HCT116 (cell line): ENCODE measurements around the gene C2orf72. TPM values are rescaled to one million over a fixed set of nuclear protein-coding genes. Genes with fewer than 3 reads are reported as not detected.
A peak's percentile ranks its signal among the peaks of the same experiment; 100 is the strongest.

Experiments used
- ATAC-seq: fragments of 200-7000 bp; cut with Tn5 transposase; 2 replicates; pipeline ENCODE4 v1.9.1; 2020; ENCODE audit warnings: mild to moderate bottlenecking, moderate library complexity
- BruUV-seq: library from RNA; stranded (reverse); fragments of 400-500 nt; replicated peaks from 2 replicates; lab custom pipeline; 2021; lab: Mats Ljungman, UMichigan
- CTCF ChIA-PET: fragments of 300-600 bp; sonication (Branson Sonifier 250); formaldehyde crosslinking; loops from one replicate; lab custom pipeline; 2021; ENCODE audit warnings: antibody characterized with exemption; lab: Charles Lee
- POLR2A ChIA-PET: fragments of 300-600, 350-600 bp; sonication (Branson Sonifier 250); formaldehyde crosslinking; loops from one replicate; lab custom pipeline; 2021; ENCODE audit warnings: antibody characterized with exemption; lab: Charles Lee
- RAD21 ChIA-PET, 2 experiments: fragments of 300-600 bp; sonication (Branson Sonifier 250); formaldehyde crosslinking; loops; one replicate each; lab custom pipeline; 2023; ENCODE audit warnings: low total read pairs in 2 of 2; ENCODE audit not compliant: uncharacterized antibody in 2 of 2, unreplicated experiment in 2 of 2, low non-redundant PET in 1 of 2; lab: Charles Lee
- DNase-seq: peaks from one replicate; pipeline ENCODE4 v3.0.0-alpha.2; 2010; ENCODE audit warnings: low read depth, low spot score
- H2AFZ ChIP-seq: fragments of 200-600 bp; shearing (Covaris generic), sonication (generic); 2 replicates; pipeline ENCODE4 v1.6.1; 2017; ENCODE audit warnings: low read depth, mixed run types, mixed read lengths, antibody characterized with exemption, low read length; ENCODE audit not compliant: poor library complexity, severe bottlenecking
- H3K27ac ChIP-seq: 2 replicates; pipeline ENCODE4 v1.5.1; 2012; ENCODE audit warnings: low read depth, low read length
- H3K27me3 ChIP-seq: fragments of 200-600 bp; sonication (generic); 2 replicates; pipeline ENCODE4 v1.6.1; 2016; ENCODE audit warnings: mixed run types, low read length, mixed read lengths; ENCODE audit not compliant: insufficient read depth
- H3K36me3 ChIP-seq, 2 experiments: fragments of 200-500 bp in 1 of 2; fragments of 200-600 bp in 1 of 2; sonication (Bioruptor generic) in 1 of 2; sonication (generic) in 1 of 2; 2 replicates each; pipeline versions ENCODE4 v1.5.1 to v1.6.1; 2014 to 2016; ENCODE audit warnings: low read length in 2 of 2, inconsistent platforms in 1 of 2, mixed read lengths in 1 of 2, mixed run types in 1 of 2; ENCODE audit not compliant: insufficient read depth in 2 of 2, control insufficient read depth in 1 of 2
- H3K4me1 ChIP-seq, 2 experiments: fragments of 200-600 bp in 1 of 2; sonication (generic) in 1 of 2; 2 replicates each; pipeline versions ENCODE4 v1.5.1 to v1.6.1; 2012 to 2017; ENCODE audit warnings: low read length in 2 of 2, inconsistent platforms in 1 of 2, mild to moderate bottlenecking in 1 of 2, mixed read lengths in 1 of 2, mixed run types in 1 of 2, moderate library complexity in 1 of 2; ENCODE audit not compliant: insufficient read depth in 2 of 2, control insufficient read depth in 1 of 2
- H3K4me2 ChIP-seq: fragments of 200-600 bp; sonication (generic); 2 replicates; pipeline ENCODE4 v1.6.1; 2017; ENCODE audit warnings: mixed run types, low read length, mixed read lengths
- H3K4me3 ChIP-seq, 2 experiments: fragments of 200-600 bp in 1 of 2; sonication (generic) in 1 of 2; replicated peaks in 1 of 2; 2 replicates each; pipeline ENCODE4 v1.5.1; 2011 to 2016; ENCODE audit warnings: low read length in 2 of 2, control low read depth in 1 of 2, low read depth in 1 of 2, mild to moderate bottlenecking in 1 of 2, mixed read lengths in 1 of 2, mixed run types in 1 of 2
- H3K79me2 ChIP-seq: fragments of 200-600 bp; sonication (generic); 2 replicates; pipeline ENCODE4 v1.6.1; 2017; ENCODE audit warnings: mild to moderate bottlenecking, mixed run types, low read length, moderate library complexity, mixed read lengths; ENCODE audit not compliant: insufficient read depth
- H3K9ac ChIP-seq: fragments of 200-600 bp; sonication (generic); 2 replicates; pipeline ENCODE4 v1.6.1; 2016; ENCODE audit warnings: low read length, mixed read lengths
- H3K9me2 ChIP-seq: fragments of 200-600 bp; sonication (generic), shearing (Covaris generic); 2 replicates; pipeline ENCODE4 v1.6.1; 2017; ENCODE audit warnings: mixed run types, mild to moderate bottlenecking, moderate library complexity; ENCODE audit not compliant: insufficient read depth
- H3K9me3 ChIP-seq, 2 experiments: fragments of 200-500 bp in 1 of 2; fragments of 200-600 bp in 1 of 2; sonication (Bioruptor generic) in 1 of 2; sonication (generic) in 1 of 2; 2 replicates each; pipeline ENCODE4 v1.6.1; 2014 to 2017; ENCODE audit warnings: low read length in 2 of 2, mixed read lengths in 2 of 2, inconsistent platforms in 1 of 2, low read depth in 1 of 2, mild to moderate bottlenecking in 1 of 2, mixed run types in 1 of 2, moderate library complexity in 1 of 2; ENCODE audit not compliant: control insufficient read depth in 1 of 2, insufficient read depth in 1 of 2
- H4K20me1 ChIP-seq: fragments of 200-600 bp; sonication (generic), shearing (Covaris generic); 2 replicates; pipeline ENCODE4 v1.6.1; 2017; ENCODE audit warnings: mixed run types, mild to moderate bottlenecking, moderate library complexity; ENCODE audit not compliant: insufficient read depth
- EZH2 ChIP-seq: fragments of 200-600 bp; sonication (generic); IDR thresholded peaks from 2 replicates; pipeline ENCODE4 v1.6.1; 2017; ENCODE audit warnings: antibody characterized with exemption, mixed run types
- FOSL1 ChIP-seq: IDR thresholded peaks from 2 replicates; pipeline ENCODE4 v1.6.1; 2012; ENCODE audit warnings: low read depth
- POLR2AphosphoS5 ChIP-seq: IDR thresholded peaks from 2 replicates; pipeline ENCODE4 v1.6.1; 2011; ENCODE audit warnings: mild to moderate bottlenecking, low read depth, low read length, moderate library complexity
- ZNF274 ChIP-seq: fragments of 200-500 bp; sonication (Bioruptor generic); IDR thresholded peaks from 2 replicates; pipeline ENCODE4 v1.6.1; 2014; ENCODE audit warnings: mild to moderate bottlenecking, low read depth, low read length, inconsistent platforms
- intact Hi-C: fragments of 100-400 bp; cut with micrococcal nuclease; formaldehyde crosslinking; loops from 2 replicates; pipeline ENCODE4 v1.10.0; 2022
- total RNA-seq: library from RNA; stranded (reverse); gene quantifications from one replicate; pipeline ENCODE4 v1.2.1, GENCODE V29; 2021; ENCODE audit not compliant: unreplicated experiment
- TF ChIP-seq, protein P1 (sequence below), 3 experiments: fragments of 200-600 bp in 1 of 3; sonication (generic) in 1 of 3; IDR thresholded peaks in 2 of 3; conservative IDR thresholded peaks in 1 of 3; 2 replicates each; pipeline ENCODE4 v1.5.1; 2012 to 2017; ENCODE audit warnings: low read depth in 2 of 3, low read length in 2 of 3, antibody characterized with exemption in 1 of 3, borderline replicate concordance in 1 of 3, control low read depth in 1 of 3, mild to moderate bottlenecking in 1 of 3, mixed read lengths in 1 of 3, mixed run types in 1 of 3, moderate library complexity in 1 of 3; ENCODE audit not compliant: insufficient read depth in 1 of 3
- TF ChIP-seq, protein P2 (sequence below): IDR thresholded peaks from 2 replicates; pipeline ENCODE4 v1.6.1; 2012

The C2orf72 gene
- total RNA-seq, 1 experiment from 2014 or later, result 3.7 TPM

- Histone ChIP-seq H3K27ac (peak overlapping the region; percentile 83), H3K9ac (peak overlapping the region; percentile 94), H2AFZ (no peak overlapping the region), H3K4me3 (peak overlapping the region; percentile 92 to 100), H3K9me3 (no peaks in the 10 kb centered on the region), H3K4me2 (peak overlapping the region; percentile 89), H3K79me2 (peaks cover 59% of the 10 kb centered on the region), H3K4me1 (peaks cover 15 to 39% of the 10 kb centered on the region in 2 experiments), H3K36me3 (peaks cover 9 to 14% of the 10 kb centered on the region in 2 experiments), H3K27me3 (no peaks in the 10 kb centered on the region), H4K20me1 (no peaks in the 10 kb centered on the region), H3K9me2 (no peaks in the 10 kb centered on the region)
- POLR2A ChIA-PET, result no interaction called here
- intact Hi-C loops, result no loop called here
- DNase-seq (no peak), ATAC-seq (no peak)
- BruUV-seq, result no TSS peak
- TF ChIP-seq EZH2, result no peak
- TF ChIP-seq ZNF274, result no peak
- TF ChIP-seq, protein P1, sequence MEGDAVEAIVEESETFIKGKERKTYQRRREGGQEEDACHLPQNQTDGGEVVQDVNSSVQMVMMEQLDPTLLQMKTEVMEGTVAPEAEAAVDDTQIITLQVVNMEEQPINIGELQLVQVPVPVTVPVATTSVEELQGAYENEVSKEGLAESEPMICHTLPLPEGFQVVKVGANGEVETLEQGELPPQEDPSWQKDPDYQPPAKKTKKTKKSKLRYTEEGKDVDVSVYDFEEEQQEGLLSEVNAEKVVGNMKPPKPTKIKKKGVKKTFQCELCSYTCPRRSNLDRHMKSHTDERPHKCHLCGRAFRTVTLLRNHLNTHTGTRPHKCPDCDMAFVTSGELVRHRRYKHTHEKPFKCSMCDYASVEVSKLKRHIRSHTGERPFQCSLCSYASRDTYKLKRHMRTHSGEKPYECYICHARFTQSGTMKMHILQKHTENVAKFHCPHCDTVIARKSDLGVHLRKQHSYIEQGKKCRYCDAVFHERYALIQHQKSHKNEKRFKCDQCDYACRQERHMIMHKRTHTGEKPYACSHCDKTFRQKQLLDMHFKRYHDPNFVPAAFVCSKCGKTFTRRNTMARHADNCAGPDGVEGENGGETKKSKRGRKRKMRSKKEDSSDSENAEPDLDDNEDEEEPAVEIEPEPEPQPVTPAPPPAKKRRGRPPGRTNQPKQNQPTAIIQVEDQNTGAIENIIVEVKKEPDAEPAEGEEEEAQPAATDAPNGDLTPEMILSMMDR (IDR thresholded peaks at IDR 0.05 in 2 of 3, conservative IDR thresholded peaks at IDR 0.05 in 1 of 3; ENCODE audit: borderline replicate concordance in 1 of 3, insufficient read depth in 1 of 3, low read depth in 2 of 3, low read length in 2 of 3), result no peak
- no peak for TF ChIP-seq POLR2AphosphoS5
- TF ChIP-seq, protein P2, sequence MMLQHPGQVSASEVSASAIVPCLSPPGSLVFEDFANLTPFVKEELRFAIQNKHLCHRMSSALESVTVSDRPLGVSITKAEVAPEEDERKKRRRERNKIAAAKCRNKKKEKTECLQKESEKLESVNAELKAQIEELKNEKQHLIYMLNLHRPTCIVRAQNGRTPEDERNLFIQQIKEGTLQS, result no peak
- no peak for TF ChIP-seq FOSL1
- CTCF ChIA-PET, result interaction anchor here (0.8 to 1.7 kb wide), 4 partner anchors 12 to 394 kb away, joined by 3 to 7 read pairs (median 4); no protein-coding TSS in a partner anchor
- RAD21 ChIA-PET, result no interaction called here
Measured at GRCh38 chr2:231057590-231057989, 20.3 kb downstream of the C2orf72 start.
